Stimulated activated CD8-positive, alpha-beta memory T cell treated with anti-CD3 and anti-CD28 coated beads, Interleukin-2, amount 100 ng/mL, for 48 hours (primary cell): Measurements from ENCODE around the gene TNNT3.
A peak's percentile ranks its signal among the peaks of the same experiment; 100 is the strongest.
"Not testable (repeated sequence)": the region's sequence is repeated elsewhere in the genome, so short reads cannot be mapped to it uniquely, and the experiment has no call there.

Experiments used
- DNase-seq, 2 donors: peaks; one replicate each; pipeline ENCODE4 v3.0.0-alpha.2; 2020; ENCODE audit warnings: low read depth in 2 of 2

Gene TNNT3

GRCh38 chr11:1881442-1882264 lies 37.9 kb upstream of the TNNT3 start:
- DNase-seq = no peak

GRCh38 chr11:1882265-1883238 lies 37.0 kb upstream of the TNNT3 start:
- DNase-seq = peak; percentile 71 to 76

DNA sequence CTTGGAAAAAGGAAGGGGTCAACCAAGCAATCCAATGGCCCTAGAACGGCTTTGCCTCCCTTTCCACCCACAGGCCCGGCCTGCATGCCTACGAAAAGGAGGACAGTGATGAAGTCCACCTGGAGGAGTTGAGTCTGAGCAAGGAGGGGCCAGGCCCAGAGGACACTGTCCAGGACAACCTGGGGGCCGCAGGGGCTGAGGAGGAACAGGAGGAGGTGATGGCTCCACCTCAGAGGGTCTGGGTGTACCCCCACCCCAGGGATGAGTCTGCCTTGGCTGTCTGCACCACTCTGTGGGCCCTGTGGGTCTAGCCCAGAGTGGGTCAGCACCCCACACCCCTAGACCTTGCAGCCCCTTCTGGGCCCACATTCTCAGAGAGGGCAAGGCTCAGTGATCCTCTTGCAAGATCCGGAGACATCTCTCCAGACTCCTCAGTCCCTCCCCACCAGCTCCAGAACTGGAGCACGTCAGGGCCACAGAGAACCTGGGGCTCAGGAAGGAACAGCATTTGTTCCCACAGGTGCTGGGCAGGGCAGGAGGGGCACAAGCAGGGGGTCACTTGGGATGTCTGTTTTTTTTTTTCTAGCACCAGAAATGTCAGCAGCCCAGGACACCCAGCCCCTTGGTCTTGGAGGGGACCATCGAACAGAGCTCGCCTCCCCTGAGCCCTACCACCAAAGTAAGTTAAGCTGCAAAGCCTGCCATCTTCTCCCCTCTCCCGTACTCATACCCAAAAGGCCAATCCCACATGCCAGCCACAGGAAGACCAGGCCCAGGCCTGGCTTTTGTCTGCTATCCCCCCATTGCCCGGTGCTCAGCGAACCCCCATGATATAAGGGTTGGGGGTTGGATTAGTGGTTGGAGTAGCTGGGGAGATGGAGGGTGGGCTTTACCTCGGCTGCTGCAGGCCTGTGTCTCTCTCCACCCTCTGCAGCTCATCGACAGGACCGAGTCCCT lies 35.9 kb upstream of the TNNT3 start:
- DNase-seq = no peak

DNA sequence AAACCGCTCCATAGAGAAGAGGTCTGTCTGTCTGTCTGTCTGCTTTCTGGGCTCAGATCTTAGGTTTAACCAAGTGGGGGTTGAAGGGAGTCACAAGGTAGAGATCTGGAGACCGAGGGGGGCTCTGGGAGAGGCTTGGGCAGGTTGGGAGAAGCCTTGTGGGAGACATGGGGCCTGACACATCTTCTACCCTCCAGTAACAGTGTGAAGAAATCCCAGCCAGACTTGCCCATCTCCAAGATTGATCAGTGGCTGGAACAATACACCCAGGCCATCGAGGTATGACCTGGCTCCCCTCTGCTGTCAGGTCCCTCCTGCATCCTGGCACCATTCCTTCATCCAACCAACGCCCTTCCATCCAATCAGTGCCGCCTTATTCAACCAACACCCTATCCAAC lies 35.2 kb upstream of the TNNT3 start:
- no peak for DNase-seq

- DNase-seq = not testable (repeated sequence)
Measured at GRCh38 chr11:1886551-1886950, 33.0 kb upstream of the TNNT3 start.

- no peak for DNase-seq
Measured at GRCh38 chr11:1887451-1888346, 31.8 kb upstream of the TNNT3 start.

DNA sequence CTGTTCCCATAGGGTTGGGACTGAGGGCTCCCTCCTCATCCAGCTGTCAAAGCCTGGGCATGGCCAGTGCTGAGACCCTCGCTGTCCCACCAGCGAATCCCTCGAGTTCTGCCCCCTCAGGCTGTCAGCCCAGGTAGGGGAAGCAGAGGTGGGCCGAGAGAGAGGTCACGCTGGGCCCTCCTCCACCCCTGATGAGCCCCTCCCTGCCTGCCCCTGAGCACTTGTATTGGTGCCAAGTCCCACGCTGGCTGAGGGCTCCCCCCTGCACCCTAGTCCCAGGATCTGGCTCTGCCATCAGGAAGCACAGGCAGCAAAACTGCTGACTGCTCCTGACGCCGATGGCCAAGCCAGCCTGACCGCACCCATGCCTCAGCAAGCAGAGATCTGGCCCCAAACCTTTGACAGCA lies 31.2 kb upstream of the TNNT3 start:
- no peak for DNase-seq

GRCh38 chr11:1888811-1889210 lies 30.7 kb upstream of the TNNT3 start:
- no peak for DNase-seq

GRCh38 chr11:1889224-1889930 lies 30.1 kb upstream of the TNNT3 start:
- peak; percentile 57 to 61 for DNase-seq

- no peak for DNase-seq
Measured at GRCh38 chr11:1889941-1890855, 29.3 kb upstream of the TNNT3 start.

- DNase-seq = no peak
Measured at GRCh38 chr11:1890856-1891830, 28.4 kb upstream of the TNNT3 start.

- no peak for DNase-seq
Measured at GRCh38 chr11:1891831-1892115, 27.7 kb upstream of the TNNT3 start, which contains the start of gene PRR33. Gene PRR33, minus strand, starts transcription at chr11:1891895. Its CDS starts 1,311 bp downstream, at chr11:1890584.

DNA sequence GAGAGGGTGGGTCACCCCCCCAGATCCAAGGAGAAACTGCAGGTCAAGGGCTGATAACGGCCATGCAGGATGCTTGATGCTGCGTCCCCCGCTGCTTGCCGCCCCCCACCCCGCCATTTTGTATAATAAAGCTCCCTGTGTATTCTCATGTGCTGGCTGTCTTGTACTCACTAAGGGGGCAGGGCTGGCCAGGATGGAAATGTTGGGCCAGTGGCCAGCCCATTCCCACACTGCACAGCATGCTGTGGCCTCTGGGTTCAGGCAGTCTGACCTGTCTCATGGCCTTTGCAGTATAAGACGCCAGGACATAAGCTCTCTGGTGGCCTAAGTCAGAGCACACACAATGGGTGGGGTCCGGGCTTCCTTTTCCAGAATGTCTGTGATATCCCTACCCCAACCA lies 27.4 kb upstream of the TNNT3 start:
- no peak for DNase-seq

DNA sequence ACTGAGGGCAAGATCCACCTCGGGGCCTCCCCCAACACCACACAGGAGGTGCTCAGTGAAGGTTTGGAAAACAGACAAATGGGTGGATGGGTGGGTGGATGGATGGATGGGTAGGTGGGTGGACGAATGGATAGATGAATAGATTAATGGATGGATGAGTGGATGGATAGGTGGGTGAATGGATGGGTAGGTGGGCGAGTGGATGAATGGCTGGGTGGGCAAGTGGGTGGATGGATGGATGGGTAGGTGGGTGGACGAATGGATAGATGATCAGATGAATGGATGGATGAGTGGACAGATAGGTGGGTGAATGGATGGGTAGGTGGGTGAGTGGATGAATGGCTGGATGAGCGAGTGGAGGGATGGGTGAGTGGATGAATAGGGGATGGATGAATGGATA lies 26.9 kb upstream of the TNNT3 start:
- DNase-seq = no peak

- DNase-seq = no peak
Measured at GRCh38 chr11:1893581-1894359, 25.7 kb upstream of the TNNT3 start.

GRCh38 chr11:1894759-1895158 lies 24.7 kb upstream of the TNNT3 start:
- DNase-seq = no peak

GRCh38 chr11:1896468-1896867 lies 23.0 kb upstream of the TNNT3 start:
- no peak for DNase-seq
